ENCODE measurements around the gene SPATC1L.

DNA sequence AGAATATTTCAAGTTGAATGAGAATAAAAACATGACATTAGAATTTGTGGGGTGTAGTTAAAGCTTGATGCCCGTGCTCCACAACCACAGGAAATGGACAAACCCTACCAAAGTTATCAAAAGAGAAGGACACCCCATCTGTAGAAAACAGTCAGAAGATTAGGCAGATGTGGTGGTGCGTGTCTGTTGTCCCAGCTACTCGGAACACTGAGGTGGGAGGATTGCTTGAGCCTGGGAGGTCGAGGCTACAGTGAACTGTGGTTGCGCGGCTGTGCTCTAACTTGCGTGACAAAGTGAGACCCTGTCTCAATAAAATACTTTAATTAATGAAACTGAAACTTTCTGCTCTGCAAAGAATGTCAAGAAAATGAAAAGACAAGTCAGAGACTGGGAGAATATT is 1.5 kb upstream of the SPATC1L start:
- TF ChIP-seq, protein P1, sequence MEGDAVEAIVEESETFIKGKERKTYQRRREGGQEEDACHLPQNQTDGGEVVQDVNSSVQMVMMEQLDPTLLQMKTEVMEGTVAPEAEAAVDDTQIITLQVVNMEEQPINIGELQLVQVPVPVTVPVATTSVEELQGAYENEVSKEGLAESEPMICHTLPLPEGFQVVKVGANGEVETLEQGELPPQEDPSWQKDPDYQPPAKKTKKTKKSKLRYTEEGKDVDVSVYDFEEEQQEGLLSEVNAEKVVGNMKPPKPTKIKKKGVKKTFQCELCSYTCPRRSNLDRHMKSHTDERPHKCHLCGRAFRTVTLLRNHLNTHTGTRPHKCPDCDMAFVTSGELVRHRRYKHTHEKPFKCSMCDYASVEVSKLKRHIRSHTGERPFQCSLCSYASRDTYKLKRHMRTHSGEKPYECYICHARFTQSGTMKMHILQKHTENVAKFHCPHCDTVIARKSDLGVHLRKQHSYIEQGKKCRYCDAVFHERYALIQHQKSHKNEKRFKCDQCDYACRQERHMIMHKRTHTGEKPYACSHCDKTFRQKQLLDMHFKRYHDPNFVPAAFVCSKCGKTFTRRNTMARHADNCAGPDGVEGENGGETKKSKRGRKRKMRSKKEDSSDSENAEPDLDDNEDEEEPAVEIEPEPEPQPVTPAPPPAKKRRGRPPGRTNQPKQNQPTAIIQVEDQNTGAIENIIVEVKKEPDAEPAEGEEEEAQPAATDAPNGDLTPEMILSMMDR (IDR thresholded peaks at IDR 0.05): no peak
- no peak for TF ChIP-seq EZH2 (IDR thresholded peaks at IDR 0.05; ENCODE audit: borderline replicate concordance, insufficient read depth, low read depth, low read length, poor library complexity, severe bottlenecking)

All from B cell (primary cell).